GM19438 (cell line): ENCODE measurements around the gene CCDC110.
A peak's percentile ranks its signal among the peaks of the same experiment; 100 is the strongest.

Source experiments
- ATAC-seq: cut with Tn5 transposase; IDR thresholded peaks from one replicate; pipeline ENCODE4 v1.9.1; 2021; ENCODE audit warnings: low read depth; ENCODE audit not compliant: unreplicated experiment

CCDC110 gene

DNA sequence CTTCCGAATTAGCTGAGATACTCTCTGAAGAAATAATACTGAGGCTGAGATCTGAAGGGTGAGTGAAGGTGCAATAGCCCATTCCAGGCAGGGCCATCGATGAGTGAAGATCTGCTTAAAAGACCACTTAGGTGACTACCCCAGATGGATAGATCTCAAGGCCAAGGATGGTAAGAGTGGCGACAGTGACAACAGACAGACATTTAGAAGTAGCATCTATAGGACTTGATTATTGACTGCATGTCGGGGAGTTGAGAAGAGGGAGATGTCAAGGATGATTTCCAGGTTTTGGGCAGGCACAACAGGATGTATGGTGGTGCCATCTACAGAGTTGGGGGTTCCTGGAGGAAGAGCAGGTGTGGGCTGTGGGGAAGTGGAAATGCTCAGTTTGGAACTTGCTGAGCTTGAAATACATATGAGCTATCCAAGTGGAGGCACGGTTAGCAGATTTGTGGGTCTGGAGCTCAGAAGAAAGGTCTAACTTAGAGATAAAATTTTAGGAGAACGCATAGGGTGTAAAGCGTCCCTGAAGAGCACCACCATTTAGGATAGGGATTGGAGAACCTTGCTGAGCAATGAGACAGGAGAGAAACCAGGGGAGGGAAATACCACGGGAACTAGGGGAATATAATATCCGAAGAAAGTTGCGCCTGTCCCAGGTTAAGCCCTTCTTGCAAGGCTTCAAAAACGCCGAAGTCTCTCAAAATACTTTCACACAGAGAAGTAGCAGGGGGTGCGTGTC, 46.5 kb downstream of the CCDC110 start:
- ATAC-seq, result peak; percentile 0

DNA sequence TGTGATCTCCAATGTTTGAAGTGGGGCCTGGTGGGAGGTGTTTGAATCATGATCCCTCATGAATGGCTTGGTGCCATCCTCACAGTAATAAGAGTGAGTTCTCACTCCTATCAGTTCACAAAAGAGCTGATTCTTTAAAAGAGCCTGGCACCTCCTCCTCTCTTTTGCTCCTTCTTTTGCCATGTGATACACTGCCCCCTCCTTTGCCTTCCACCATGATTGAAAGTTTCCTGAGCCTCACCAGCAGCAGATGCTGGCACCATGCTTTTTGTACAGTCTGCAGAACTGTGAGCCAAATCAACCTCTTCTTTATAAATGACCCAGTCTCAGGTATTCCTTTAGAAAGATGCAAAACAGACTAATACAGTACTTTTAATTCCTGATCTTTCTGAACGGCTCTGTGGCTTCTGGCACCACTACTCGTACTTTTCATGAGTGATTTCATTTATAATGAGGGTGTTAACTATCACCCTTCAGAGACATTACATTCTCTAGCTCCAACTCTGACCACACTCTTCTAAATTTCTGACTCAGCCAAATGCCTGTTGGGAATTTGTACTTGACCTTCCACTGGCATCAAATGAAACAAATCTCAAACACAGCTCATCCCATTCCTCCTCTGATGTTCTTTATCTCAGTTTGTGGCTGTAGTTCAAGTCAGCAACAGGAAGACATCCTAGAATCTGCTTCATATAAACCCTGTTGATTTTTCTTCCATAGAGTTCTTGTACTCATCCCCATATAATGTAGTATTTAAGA, 50.0 kb downstream of the CCDC110 start:
- ATAC-seq, result no peak

DNA sequence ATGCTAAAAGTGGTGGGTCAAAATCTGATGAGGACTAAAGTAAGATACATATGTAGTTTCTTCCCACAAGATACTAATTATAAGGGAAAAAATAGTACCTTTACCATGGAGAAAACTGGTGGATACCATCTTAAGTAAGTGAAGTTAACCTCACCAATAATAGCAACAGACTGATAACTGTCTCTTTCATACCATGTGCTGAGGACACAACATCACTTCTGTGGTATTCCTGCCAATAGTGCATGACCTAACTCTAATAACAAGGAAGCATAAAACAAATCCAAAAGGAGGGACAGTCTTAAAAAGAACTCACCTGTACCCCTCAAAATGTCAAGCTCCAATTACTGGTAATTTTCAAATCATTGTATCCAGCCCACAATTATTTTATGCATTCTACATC, 54.6 kb downstream of the CCDC110 start:
- no peak for ATAC-seq

DNA sequence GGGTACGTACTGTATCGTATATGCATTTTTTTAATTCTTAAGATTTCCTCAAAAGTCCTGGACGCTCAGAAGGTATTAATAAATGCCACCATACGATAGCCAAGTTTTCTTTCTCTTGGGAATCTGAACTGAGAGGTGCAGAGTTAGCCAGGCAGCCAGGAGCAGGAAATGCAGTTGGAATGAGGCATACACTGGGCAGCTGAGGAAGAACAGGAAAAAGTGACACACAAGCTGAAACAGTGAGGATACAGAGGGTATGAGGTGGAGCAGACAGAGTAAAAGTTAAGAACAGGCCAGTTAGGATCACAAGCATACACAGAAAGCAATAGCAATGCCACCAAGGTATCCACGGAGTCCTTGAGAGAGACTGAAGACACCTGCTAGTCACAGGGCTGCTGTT, 59.1 kb downstream of the CCDC110 start:
- ATAC-seq, result no peak

DNA sequence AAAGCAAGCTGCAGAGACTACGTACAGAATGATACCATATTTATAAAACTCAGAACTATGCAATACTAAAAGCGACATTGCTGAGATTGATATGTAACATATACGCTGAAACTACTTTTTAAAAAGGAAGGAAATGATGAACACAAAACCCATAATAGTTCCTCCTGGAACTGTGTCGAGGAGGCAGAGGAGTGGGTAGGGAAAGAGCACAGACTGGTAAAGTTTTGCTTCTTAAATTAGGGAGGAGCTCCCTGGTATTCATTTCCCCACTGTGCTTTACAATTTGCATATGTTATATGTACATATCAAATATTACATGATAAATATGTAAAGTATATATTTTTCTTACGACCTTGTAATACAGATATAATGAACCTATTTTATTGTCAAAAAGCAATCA, 59.7 kb downstream of the CCDC110 start:
- ATAC-seq, result no peak

DNA sequence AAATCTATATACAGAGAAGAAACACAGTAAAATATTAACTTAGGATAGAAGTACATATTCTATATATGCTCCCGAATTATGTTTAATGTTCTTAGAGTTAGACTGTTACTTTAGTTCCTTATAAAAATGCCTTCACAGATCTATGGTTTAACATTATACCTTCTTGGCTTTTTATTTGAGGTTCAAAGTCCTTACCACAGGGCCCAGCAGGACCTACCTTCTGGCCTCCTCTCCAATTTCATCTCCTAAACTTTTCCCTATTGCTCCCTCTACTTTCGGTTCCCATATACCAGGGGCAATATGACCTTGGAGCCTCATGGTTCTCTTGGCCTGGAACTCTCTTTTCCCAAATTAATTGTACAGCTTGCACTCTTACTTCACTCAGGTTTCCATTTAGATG, 63.1 kb downstream of the CCDC110 start:
- no peak for ATAC-seq

DNA sequence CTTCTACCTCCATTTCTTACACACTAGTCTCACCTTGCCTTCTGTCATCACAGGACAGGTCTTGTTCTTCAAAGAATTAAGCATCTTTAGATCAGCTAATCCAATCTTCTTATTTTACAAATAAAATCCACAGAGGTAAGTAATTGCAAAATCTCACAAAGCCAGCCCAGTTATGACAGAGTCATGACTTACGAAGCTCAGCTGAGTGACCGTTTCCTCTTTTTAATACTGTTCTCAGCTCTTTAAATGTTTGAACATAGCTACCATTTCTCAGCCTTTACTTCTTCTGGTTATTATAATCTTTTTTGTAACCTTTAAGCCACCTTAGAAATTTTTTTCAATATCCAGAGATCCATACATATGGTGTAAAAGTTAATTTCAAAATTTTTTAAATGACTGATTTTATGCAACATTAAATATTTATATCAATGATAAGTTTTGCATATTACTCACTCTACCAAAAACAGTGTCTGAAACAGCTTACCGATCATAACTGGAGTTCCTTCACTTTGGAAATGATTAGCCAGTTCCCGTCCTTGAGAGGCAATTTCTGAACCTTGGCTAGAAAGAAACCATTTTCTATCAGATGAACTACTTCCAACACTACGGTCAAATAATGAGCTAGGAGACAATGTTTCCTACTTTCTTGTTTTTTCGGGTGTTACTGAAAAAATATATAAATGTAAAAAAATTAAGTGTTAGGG, 66.1 kb downstream of the CCDC110 start:
- peak; percentile 48 for ATAC-seq

DNA sequence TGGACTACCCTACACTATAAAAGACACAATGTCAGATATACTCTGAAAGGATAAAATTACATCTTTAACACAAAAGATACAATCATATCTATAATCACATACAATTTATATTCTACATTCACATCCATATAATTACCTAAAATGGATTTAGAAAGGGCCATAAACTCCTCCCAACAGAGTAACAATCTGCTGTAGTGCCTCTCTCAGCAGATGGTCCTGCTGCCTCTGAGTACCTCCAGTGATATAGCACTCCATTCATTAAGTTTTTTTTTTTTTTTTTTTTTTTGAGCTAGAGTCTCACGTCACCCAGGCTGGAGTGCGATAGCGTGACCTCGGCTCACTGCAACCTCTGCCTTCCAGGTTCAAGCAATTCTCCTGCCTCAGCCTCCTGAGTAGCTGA, 67.5 kb downstream of the CCDC110 start:
- no peak for ATAC-seq

DNA sequence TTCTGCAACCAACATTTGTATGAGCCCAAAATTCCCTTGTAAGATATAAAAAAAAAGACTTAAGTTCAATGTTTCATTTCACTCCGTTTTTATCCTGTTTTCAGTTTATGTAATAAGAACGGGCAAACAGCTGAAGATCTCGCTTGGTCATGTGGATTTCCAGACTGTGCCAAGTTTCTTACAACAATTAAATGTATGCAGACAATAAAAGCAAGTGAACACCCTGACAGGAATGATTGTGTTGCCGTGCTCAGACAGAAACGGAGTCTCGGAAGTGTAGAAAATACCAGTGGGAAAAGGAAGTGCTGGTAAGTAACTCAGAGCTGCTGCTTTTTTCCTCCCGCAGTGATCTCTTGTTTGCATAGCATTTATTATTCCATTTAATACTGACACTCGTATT, 72.1 kb downstream of the CCDC110 start:
- no peak for ATAC-seq

DNA sequence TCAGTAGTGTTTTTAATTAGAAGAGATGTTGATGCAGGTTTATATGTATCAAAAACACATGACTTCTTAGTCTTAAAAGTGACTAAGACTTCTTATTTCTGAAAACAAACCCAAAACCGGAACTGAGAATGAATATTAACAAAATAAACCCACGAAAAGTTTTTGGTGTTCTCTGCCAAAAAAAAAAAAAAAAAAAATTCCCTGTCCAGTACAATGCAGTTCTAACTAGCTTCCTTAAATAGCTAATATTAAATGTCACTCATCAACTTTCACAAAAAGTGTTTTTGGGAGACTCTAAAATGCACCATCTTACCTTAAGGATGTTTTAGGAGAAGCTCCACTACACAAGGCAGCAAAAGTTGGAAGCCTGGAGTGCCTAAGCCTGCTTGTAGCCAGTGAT, 72.9 kb downstream of the CCDC110 start:
- no peak for ATAC-seq

DNA sequence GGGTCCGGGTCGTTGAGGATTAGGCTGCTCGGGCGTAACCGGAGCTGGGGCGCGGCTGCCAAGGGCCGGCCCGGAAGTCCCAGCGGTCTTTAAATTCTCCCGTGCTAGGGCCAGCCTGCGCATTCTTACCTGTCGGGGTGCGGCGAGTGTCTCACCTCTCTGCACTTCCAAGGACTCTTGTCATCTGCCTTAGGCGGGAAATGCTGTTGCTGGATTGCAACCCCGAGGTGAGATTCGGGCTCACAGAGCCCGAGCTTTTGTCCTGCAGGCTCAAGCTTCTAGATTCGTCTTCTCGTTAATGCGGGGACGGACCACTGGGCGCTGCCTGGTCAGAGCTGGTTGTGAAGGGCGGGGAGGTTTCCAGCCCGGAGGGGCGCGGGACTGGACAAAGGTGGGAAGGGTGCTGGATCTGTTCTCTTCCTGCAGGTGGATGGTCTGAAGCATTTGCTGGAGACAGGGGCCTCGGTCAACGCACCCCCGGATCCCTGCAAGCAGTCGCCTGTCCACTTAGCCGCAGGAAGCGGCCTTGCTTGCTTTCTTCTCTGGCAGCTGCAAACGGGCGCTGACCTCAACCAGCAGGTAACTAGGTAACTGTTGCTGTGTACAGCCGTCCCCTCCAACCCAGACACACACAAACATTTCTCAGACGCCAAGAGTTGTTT, 74.7 kb downstream of the CCDC110 start, which contains the start of gene ANKRD37:
TSS of gene ANKRD37 (plus strand) at position 118 of the 662 bp plus-strand sequence. CDS start at position 201, 83 bp downstream.
- no peak for ATAC-seq

DNA sequence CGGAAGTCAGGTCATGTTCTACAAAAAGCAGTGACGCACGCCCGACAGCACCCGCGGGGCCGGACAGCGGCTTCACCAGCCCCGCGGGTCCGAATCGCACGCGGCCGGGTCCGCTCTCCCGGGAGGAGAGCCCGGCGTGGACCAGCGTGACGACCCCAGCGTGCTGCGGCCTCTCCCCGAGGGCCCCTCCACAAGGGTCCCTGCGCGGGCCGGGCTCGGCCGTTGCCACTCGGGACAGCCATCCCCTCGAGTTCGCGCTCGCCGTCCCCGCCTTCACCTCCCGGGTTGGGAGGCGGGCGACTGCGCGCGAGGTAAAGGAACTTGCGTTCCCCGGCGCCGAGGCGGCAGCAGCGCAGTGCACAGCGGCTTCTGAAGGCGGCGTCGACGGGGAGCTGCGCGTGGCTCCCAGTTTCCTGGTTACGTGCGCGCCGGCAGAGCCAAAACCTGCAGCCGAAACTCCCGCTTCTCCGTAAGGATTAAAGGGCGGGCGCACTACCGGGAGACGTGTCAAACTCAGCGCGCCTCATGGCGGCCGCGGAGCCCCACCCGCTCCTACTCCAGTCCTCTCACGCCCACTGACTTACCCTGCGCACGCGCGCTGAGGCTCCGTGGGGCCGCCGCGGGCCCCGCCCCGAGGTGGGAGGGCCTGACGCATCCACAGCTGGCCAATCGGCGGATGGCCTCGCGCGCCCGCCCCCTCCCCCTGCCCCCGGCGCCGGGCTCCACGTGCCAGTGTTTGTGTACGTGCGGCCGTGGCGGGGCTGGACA, 75.4 kb downstream of the CCDC110 start:
- ATAC-seq, result peak; percentile 70

DNA sequence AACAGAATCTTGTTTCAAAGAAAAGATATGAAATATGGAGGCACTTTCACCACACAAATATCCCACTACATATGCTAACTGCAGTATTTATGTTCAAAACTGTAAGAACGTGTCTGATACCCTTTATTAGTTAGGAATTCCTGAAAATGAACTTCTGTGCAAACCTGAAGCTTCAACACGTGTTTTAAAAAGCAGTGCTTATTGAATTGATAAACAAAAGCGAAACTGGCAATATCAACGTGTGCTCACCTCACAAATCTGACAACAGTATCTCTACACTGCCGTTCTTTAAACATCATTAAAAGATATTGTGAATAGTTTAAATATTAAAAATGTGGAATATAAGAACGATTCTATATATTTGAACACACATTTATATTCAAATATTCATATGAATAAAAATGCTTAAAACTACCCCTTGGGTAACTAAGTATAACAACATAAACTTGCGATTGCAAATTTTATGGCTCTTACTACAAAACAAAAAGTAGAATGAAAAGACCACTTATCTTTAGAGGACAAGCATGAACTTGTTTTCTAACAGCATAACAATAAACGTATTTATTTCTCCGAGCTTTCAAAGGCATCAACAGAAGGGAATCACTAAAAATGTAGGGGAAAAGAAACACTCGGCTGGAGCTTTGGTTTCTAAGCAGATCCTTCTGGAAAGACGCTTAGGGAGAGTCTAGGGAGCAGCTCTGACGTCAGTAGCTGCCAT, 76.1 kb downstream of the CCDC110 start, which contains the start of gene LRP2BP:
TSS of gene LRP2BP (minus strand) at position 687 of the 718 bp plus-strand sequence. CDS start 17,738 bp downstream, outside the sequence.
- no peak for ATAC-seq
